Gastrocnemius medialis (tissue), 4 donors: Measurements from ENCODE around the gene BLCAP.

ENCODE experiments used
- POLR2A ChIP-seq, 2 donors: fragments of 450-650 bp; IDR thresholded peaks; one replicate each; pipeline ENCODE4 v1.6.1; 2017; ENCODE audit warnings: antibody characterized with exemption in 2 of 2, mild to moderate bottlenecking in 2 of 2, moderate library complexity in 2 of 2
- TF ChIP-seq, protein P1 (sequence below), 5 experiments: fragments of 450-650 bp in 3 of 5; fragments of 200-600 bp in 2 of 5; sonication (generic) in 2 of 5; IDR thresholded peaks in 4 of 5; conservative IDR thresholded peaks in 1 of 5; 1 replicate in 4 of 5; 2 replicates in 1 of 5; pipeline ENCODE4 v1.5.1; 2016 to 2019; ENCODE audit warnings: antibody characterized with exemption in 5 of 5, mild to moderate bottlenecking in 3 of 5, moderate library complexity in 3 of 5

DNA sequence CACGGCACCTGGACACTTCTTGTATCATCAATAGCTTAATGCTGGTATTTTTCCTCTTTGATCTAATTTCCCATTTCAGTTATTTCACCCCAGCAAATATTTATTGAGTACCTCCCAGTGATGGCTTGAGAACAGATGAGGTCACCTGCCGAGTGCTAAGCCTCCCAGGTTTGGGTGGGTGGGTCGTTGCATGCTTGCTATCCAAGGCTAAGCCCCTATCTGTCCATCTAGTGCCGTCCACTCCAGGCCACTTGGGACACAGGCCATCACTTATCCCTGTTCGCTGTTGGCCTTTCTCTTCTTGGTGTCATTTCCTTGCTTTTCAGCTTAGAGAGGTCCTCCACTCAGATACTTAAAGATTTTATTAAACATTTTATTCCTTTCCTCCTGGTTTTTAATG, 17.4 kb downstream of the BLCAP start:
- TF ChIP-seq, protein P1, sequence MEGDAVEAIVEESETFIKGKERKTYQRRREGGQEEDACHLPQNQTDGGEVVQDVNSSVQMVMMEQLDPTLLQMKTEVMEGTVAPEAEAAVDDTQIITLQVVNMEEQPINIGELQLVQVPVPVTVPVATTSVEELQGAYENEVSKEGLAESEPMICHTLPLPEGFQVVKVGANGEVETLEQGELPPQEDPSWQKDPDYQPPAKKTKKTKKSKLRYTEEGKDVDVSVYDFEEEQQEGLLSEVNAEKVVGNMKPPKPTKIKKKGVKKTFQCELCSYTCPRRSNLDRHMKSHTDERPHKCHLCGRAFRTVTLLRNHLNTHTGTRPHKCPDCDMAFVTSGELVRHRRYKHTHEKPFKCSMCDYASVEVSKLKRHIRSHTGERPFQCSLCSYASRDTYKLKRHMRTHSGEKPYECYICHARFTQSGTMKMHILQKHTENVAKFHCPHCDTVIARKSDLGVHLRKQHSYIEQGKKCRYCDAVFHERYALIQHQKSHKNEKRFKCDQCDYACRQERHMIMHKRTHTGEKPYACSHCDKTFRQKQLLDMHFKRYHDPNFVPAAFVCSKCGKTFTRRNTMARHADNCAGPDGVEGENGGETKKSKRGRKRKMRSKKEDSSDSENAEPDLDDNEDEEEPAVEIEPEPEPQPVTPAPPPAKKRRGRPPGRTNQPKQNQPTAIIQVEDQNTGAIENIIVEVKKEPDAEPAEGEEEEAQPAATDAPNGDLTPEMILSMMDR (IDR thresholded peaks at IDR 0.05 in 4 of 5, conservative IDR thresholded peaks at IDR 0.05 in 1 of 5) = no peak
- TF ChIP-seq POLR2A (IDR thresholded peaks at IDR 0.05) = no peak
